Measurements from ENCODE around the gene ZBTB43.

Gene ZBTB43

GRCh38 chr9:126876531-126876930 is 71.7 kb downstream of the ZBTB43 start:
- DNase-seq (ENCODE audit: low spot score in 2 of 2) = no peak
- H3K36me3 Mint-ChIP-seq (ENCODE audit: insufficient read depth) = peaks cover 14% of the 10 kb centered on the region

GRCh38 chr9:126877418-126877817 is 72.6 kb downstream of the ZBTB43 start:
- Mint-ChIP-seq H3K27ac (ENCODE audit: low read depth) (peak overlapping the region; percentile 79), H3K4me1 (peaks cover 40% of the 10 kb centered on the region), H3K36me3 (ENCODE audit: insufficient read depth) (peaks cover 14% of the 10 kb centered on the region), H3K27me3 (no peaks in the 10 kb centered on the region), H3K9me3 (no peaks in the 10 kb centered on the region), H3K4me3 (peak overlapping the region; percentile 53)
- DNase-seq (ENCODE audit: low spot score in 2 of 2) (peak in 1 of 2 donors; percentile 19), ATAC-seq (replicated peaks; ENCODE audit: extremely low read depth, poor library complexity, severe bottlenecking) (peak; percentile 92)

More at GRCh38 chr9:126876531-126876930, 71.7 kb downstream of the ZBTB43 start:
- Mint-ChIP-seq H3K27me3 (no peaks in the 10 kb centered on the region), H3K4me1 (peaks cover 44% of the 10 kb centered on the region), H3K9me3 (no peaks in the 10 kb centered on the region), H3K27ac (ENCODE audit: low read depth) (peak overlapping the region; percentile 79), H3K4me3 (no peak overlapping the region)
- no peak for ATAC-seq (replicated peaks; ENCODE audit: extremely low read depth, poor library complexity, severe bottlenecking)

GRCh38 chr9:126879288-126879687 is 74.4 kb downstream of the ZBTB43 start:
- no peak overlapping the region for H3K27ac Mint-ChIP-seq (ENCODE audit: low read depth)

GRCh38 chr9:126880226-126880946 is 75.5 kb downstream of the ZBTB43 start:
- H3K27me3 Mint-ChIP-seq = no peaks in the 10 kb centered on the region
- peaks cover 23% of the 10 kb centered on the region for H3K4me1 Mint-ChIP-seq
- peaks cover 17% of the 10 kb centered on the region for H3K36me3 Mint-ChIP-seq (ENCODE audit: insufficient read depth)
- H3K9me3 Mint-ChIP-seq = no peaks in the 10 kb centered on the region
- ATAC-seq (replicated peaks; ENCODE audit: extremely low read depth, poor library complexity, severe bottlenecking) = no peak
- no peak overlapping the region for H3K4me3 Mint-ChIP-seq
- no peak overlapping the region for H3K27ac Mint-ChIP-seq (ENCODE audit: low read depth)
- DNase-seq (ENCODE audit: low spot score in 2 of 2) = no peak

More at GRCh38 chr9:126879288-126879687, 74.4 kb downstream of the ZBTB43 start:
- Mint-ChIP-seq H3K27me3 (no peaks in the 10 kb centered on the region), H3K36me3 (ENCODE audit: insufficient read depth) (peaks cover 17% of the 10 kb centered on the region), H3K9me3 (no peaks in the 10 kb centered on the region), H3K4me3 (no peak overlapping the region), H3K4me1 (peaks cover 31% of the 10 kb centered on the region)
- no peak for DNase-seq (ENCODE audit: low spot score in 2 of 2)
- no peak for ATAC-seq (replicated peaks; ENCODE audit: extremely low read depth, poor library complexity, severe bottlenecking)

- H3K4me1 Mint-ChIP-seq = peaks cover 20% of the 10 kb centered on the region
- H3K27ac Mint-ChIP-seq (ENCODE audit: low read depth) = no peak overlapping the region
These were observed 76.1 kb downstream of the ZBTB43 start for GRCh38 chr9:126880947-126881332.

GRCh38 chr9:126882746-126883145 is 77.9 kb downstream of the ZBTB43 start:
- H3K4me1 Mint-ChIP-seq = peaks cover 2% of the 10 kb centered on the region
- H3K36me3 Mint-ChIP-seq (ENCODE audit: insufficient read depth) = peaks cover 13% of the 10 kb centered on the region
- H3K27ac Mint-ChIP-seq (ENCODE audit: low read depth) = no peak overlapping the region
- DNase-seq (ENCODE audit: low spot score in 2 of 2) = no peak
- no peaks in the 10 kb centered on the region for H3K9me3 Mint-ChIP-seq
- no peak overlapping the region for H3K4me3 Mint-ChIP-seq
- no peaks in the 10 kb centered on the region for H3K27me3 Mint-ChIP-seq
- ATAC-seq (replicated peaks; ENCODE audit: extremely low read depth, poor library complexity, severe bottlenecking) = no peak

More at GRCh38 chr9:126880947-126881332, 76.1 kb downstream of the ZBTB43 start:
- no peak overlapping the region for H3K4me3 Mint-ChIP-seq
- H3K36me3 Mint-ChIP-seq (ENCODE audit: insufficient read depth) = peaks cover 17% of the 10 kb centered on the region
- no peaks in the 10 kb centered on the region for H3K9me3 Mint-ChIP-seq
- ATAC-seq (replicated peaks; ENCODE audit: extremely low read depth, poor library complexity, severe bottlenecking) (no peak), DNase-seq (ENCODE audit: low spot score in 2 of 2) (no peak)
- no peaks in the 10 kb centered on the region for H3K27me3 Mint-ChIP-seq

- Mint-ChIP-seq H3K27ac (ENCODE audit: low read depth) (no peak overlapping the region), H3K36me3 (ENCODE audit: insufficient read depth) (peaks cover 12% of the 10 kb centered on the region), H3K4me3 (no peak overlapping the region), H3K9me3 (no peaks in the 10 kb centered on the region), H3K27me3 (no peaks in the 10 kb centered on the region), H3K4me1 (no peaks in the 10 kb centered on the region)
- DNase-seq (ENCODE audit: low spot score in 2 of 2) (no peak), ATAC-seq (replicated peaks; ENCODE audit: extremely low read depth, poor library complexity, severe bottlenecking) (no peak)
These were observed 78.8 kb downstream of the ZBTB43 start for GRCh38 chr9:126883636-126884035.

GRCh38 chr9:126885131-126885641 is 80.3 kb downstream of the ZBTB43 start:
- Mint-ChIP-seq H3K27me3 (no peaks in the 10 kb centered on the region), H3K9me3 (no peaks in the 10 kb centered on the region), H3K36me3 (ENCODE audit: insufficient read depth) (peaks cover 6% of the 10 kb centered on the region), H3K4me1 (peaks cover 6% of the 10 kb centered on the region), H3K4me3 (no peak overlapping the region), H3K27ac (ENCODE audit: low read depth) (no peak overlapping the region)
- no peak for DNase-seq (ENCODE audit: low spot score in 2 of 2)
- ATAC-seq (replicated peaks; ENCODE audit: extremely low read depth, poor library complexity, severe bottlenecking) = no peak

- no peak overlapping the region for H3K27ac Mint-ChIP-seq (ENCODE audit: low read depth)
- ATAC-seq (replicated peaks; ENCODE audit: extremely low read depth, poor library complexity, severe bottlenecking) = no peak
- H3K36me3 Mint-ChIP-seq (ENCODE audit: insufficient read depth) = peaks cover 2% of the 10 kb centered on the region
These were observed 81.4 kb downstream of the ZBTB43 start for GRCh38 chr9:126886034-126886822.

GRCh38 chr9:126886897-126887296 is 82.1 kb downstream of the ZBTB43 start:
- H3K9me3 Mint-ChIP-seq = no peaks in the 10 kb centered on the region
- ATAC-seq (replicated peaks; ENCODE audit: extremely low read depth, poor library complexity, severe bottlenecking) (no peak), DNase-seq (ENCODE audit: low spot score in 2 of 2) (no peak)
- H3K27ac Mint-ChIP-seq (ENCODE audit: low read depth) = no peak overlapping the region
- H3K36me3 Mint-ChIP-seq (ENCODE audit: insufficient read depth) = peaks cover 2% of the 10 kb centered on the region
- H3K27me3 Mint-ChIP-seq = no peaks in the 10 kb centered on the region
- peaks cover 6% of the 10 kb centered on the region for H3K4me1 Mint-ChIP-seq
- H3K4me3 Mint-ChIP-seq = no peak overlapping the region

More at GRCh38 chr9:126886034-126886822, 81.4 kb downstream of the ZBTB43 start:
- no peak for DNase-seq (ENCODE audit: low spot score in 2 of 2)
- H3K9me3 Mint-ChIP-seq = no peaks in the 10 kb centered on the region
- no peak overlapping the region for H3K4me3 Mint-ChIP-seq
- no peaks in the 10 kb centered on the region for H3K27me3 Mint-ChIP-seq
- H3K4me1 Mint-ChIP-seq = peaks cover 6% of the 10 kb centered on the region

All from central memory CD8-positive, alpha-beta T cell (primary cell).